Measurements from ENCODE around the gene PLCE1. TPM values are rescaled to one million over a fixed set of nuclear protein-coding genes. Genes with fewer than 3 reads are reported as not detected.
"Not testable (repeated sequence)": the region's sequence is repeated elsewhere in the genome, so short reads cannot be mapped to it uniquely, and the experiment has no call there.

The PLCE1 gene
- total RNA-seq, 1 donor from 2014 or later = not detected

- Mint-ChIP-seq H3K27ac (no peak overlapping the region), H3K4me3 (no peak overlapping the region), H3K36me3 (ENCODE audit: low read depth) (no peaks in the 10 kb centered on the region), H3K27me3 (ENCODE audit: insufficient read depth) (no peaks in the 10 kb centered on the region), H3K9me3 (no peaks in the 10 kb centered on the region), H3K4me1 (ENCODE audit: low read depth) (no peaks in the 10 kb centered on the region)
- DNase-seq (ENCODE audit: low spot score) = no peak
- intact Hi-C loops (cut with micrococcal nuclease) = no loop called here
Observed at GRCh38 chr10:93968540-93968945, 25.2 kb upstream of the PLCE1 start.

- intact Hi-C loops (cut with micrococcal nuclease); H3K36me3 Mint-ChIP-seq (ENCODE audit: low read depth); DNase-seq (ENCODE audit: low spot score); H3K27me3 Mint-ChIP-seq (ENCODE audit: insufficient read depth); H3K9me3 Mint-ChIP-seq; H3K4me1 Mint-ChIP-seq (ENCODE audit: low read depth); H3K4me3 Mint-ChIP-seq; H3K27ac Mint-ChIP-seq: not testable (repeated sequence)
Observed at GRCh38 chr10:93970433-93971010, 23.2 kb upstream of the PLCE1 start.

GRCh38 chr10:93973748-93974445, 19.8 kb upstream of the PLCE1 start:
- no peak overlapping the region for H3K4me3 Mint-ChIP-seq
- DNase-seq (ENCODE audit: low spot score) = no peak
- H3K9me3 Mint-ChIP-seq = no peaks in the 10 kb centered on the region
- H3K27me3 Mint-ChIP-seq (ENCODE audit: insufficient read depth) = no peaks in the 10 kb centered on the region
- no peak overlapping the region for H3K27ac Mint-ChIP-seq
- no peaks in the 10 kb centered on the region for H3K4me1 Mint-ChIP-seq (ENCODE audit: low read depth)
- H3K36me3 Mint-ChIP-seq (ENCODE audit: low read depth) = no peaks in the 10 kb centered on the region
- intact Hi-C loops (cut with micrococcal nuclease) = no loop called here

GRCh38 chr10:93977442-93977841, 16.3 kb upstream of the PLCE1 start:
- DNase-seq (ENCODE audit: low spot score) = no peak
- H3K27ac Mint-ChIP-seq = no peak overlapping the region
- no peak overlapping the region for H3K4me3 Mint-ChIP-seq
- H3K27me3 Mint-ChIP-seq (ENCODE audit: insufficient read depth) = peaks cover 2% of the 10 kb centered on the region
- intact Hi-C loops (cut with micrococcal nuclease) = no loop called here
- H3K4me1 Mint-ChIP-seq (ENCODE audit: low read depth) = no peaks in the 10 kb centered on the region
- no peaks in the 10 kb centered on the region for H3K36me3 Mint-ChIP-seq (ENCODE audit: low read depth)
- no peaks in the 10 kb centered on the region for H3K9me3 Mint-ChIP-seq

- intact Hi-C loops (cut with micrococcal nuclease) = no loop called here
- no peak for DNase-seq (ENCODE audit: low spot score)
- H3K27ac Mint-ChIP-seq = no peak overlapping the region
- no peaks in the 10 kb centered on the region for H3K36me3 Mint-ChIP-seq (ENCODE audit: low read depth)
- H3K9me3 Mint-ChIP-seq = no peaks in the 10 kb centered on the region
- no peak overlapping the region for H3K4me3 Mint-ChIP-seq
- H3K27me3 Mint-ChIP-seq (ENCODE audit: insufficient read depth) = peaks cover 4% of the 10 kb centered on the region
- no peaks in the 10 kb centered on the region for H3K4me1 Mint-ChIP-seq (ENCODE audit: low read depth)
Observed at GRCh38 chr10:93980486-93980885, 13.2 kb upstream of the PLCE1 start.

- DNase-seq (ENCODE audit: low spot score) = no peak
- no peaks in the 10 kb centered on the region for H3K36me3 Mint-ChIP-seq (ENCODE audit: low read depth)
- no peaks in the 10 kb centered on the region for H3K4me1 Mint-ChIP-seq (ENCODE audit: low read depth)
- H3K27me3 Mint-ChIP-seq (ENCODE audit: insufficient read depth) = peaks cover 56% of the 10 kb centered on the region
- H3K27ac Mint-ChIP-seq = no peak overlapping the region
- no peak overlapping the region for H3K4me3 Mint-ChIP-seq
- intact Hi-C loops (cut with micrococcal nuclease) = no loop called here
- no peaks in the 10 kb centered on the region for H3K9me3 Mint-ChIP-seq
Observed at GRCh38 chr10:93991114-93991513, 2.6 kb upstream of the PLCE1 start.

GRCh38 chr10:93991596-93992284, 2.0 kb upstream of the PLCE1 start:
- no peak for DNase-seq (ENCODE audit: low spot score)
- Mint-ChIP-seq H3K4me3 (no peak overlapping the region), H3K9me3 (no peaks in the 10 kb centered on the region), H3K27ac (no peak overlapping the region), H3K4me1 (ENCODE audit: low read depth) (no peaks in the 10 kb centered on the region), H3K27me3 (ENCODE audit: insufficient read depth) (peaks cover 60% of the 10 kb centered on the region), H3K36me3 (ENCODE audit: low read depth) (no peaks in the 10 kb centered on the region)
- intact Hi-C loops (cut with micrococcal nuclease) = no loop called here

- intact Hi-C loops (cut with micrococcal nuclease) = no loop called here
- Mint-ChIP-seq H3K9me3 (no peaks in the 10 kb centered on the region), H3K36me3 (ENCODE audit: low read depth) (no peaks in the 10 kb centered on the region), H3K4me3 (peak overlapping the region; percentile 53), H3K27ac (no peak overlapping the region), H3K4me1 (ENCODE audit: low read depth) (no peaks in the 10 kb centered on the region), H3K27me3 (ENCODE audit: insufficient read depth) (peaks cover 56% of the 10 kb centered on the region)
- no peak for DNase-seq (ENCODE audit: low spot score)
Observed at GRCh38 chr10:93992400-93993030, 1.2 kb upstream of the PLCE1 start.

GRCh38 chr10:93993414-93993781, 333 bp upstream of the PLCE1 start:
- intact Hi-C loops (cut with micrococcal nuclease) = no loop called here
- Mint-ChIP-seq H3K4me3 (peak overlapping the region; percentile 64), H3K36me3 (ENCODE audit: low read depth) (no peaks in the 10 kb centered on the region), H3K27ac (no peak overlapping the region), H3K4me1 (ENCODE audit: low read depth) (no peaks in the 10 kb centered on the region), H3K27me3 (ENCODE audit: insufficient read depth) (peaks cover 53% of the 10 kb centered on the region), H3K9me3 (no peaks in the 10 kb centered on the region)
- DNase-seq (ENCODE audit: low spot score) = no peak

- DNase-seq (ENCODE audit: low spot score) = no peak
- no peaks in the 10 kb centered on the region for H3K9me3 Mint-ChIP-seq
- no peaks in the 10 kb centered on the region for H3K36me3 Mint-ChIP-seq (ENCODE audit: low read depth)
- no peaks in the 10 kb centered on the region for H3K4me1 Mint-ChIP-seq (ENCODE audit: low read depth)
- intact Hi-C loops (cut with micrococcal nuclease) = no loop called here
- peak overlapping the region; percentile 57 for H3K4me3 Mint-ChIP-seq
- peaks cover 53% of the 10 kb centered on the region for H3K27me3 Mint-ChIP-seq (ENCODE audit: insufficient read depth)
- no peak overlapping the region for H3K27ac Mint-ChIP-seq
Observed at GRCh38 chr10:93994438-93994801, 689 bp downstream of the PLCE1 start.

- intact Hi-C loops (cut with micrococcal nuclease) = no loop called here
Observed at GRCh38 chr10:93995182-93995581, 1.5 kb downstream of the PLCE1 start.

GRCh38 chr10:93995598-93996271, 2.0 kb downstream of the PLCE1 start:
- Mint-ChIP-seq H3K9me3 (no peaks in the 10 kb centered on the region), H3K4me3 (no peak overlapping the region), H3K27ac (no peak overlapping the region)

More at GRCh38 chr10:93995182-93995581, 1.5 kb downstream of the PLCE1 start:
- H3K4me3 Mint-ChIP-seq = no peak overlapping the region
- H3K27ac Mint-ChIP-seq = no peak overlapping the region
- DNase-seq (ENCODE audit: low spot score) = no peak
- H3K36me3 Mint-ChIP-seq (ENCODE audit: low read depth) = no peaks in the 10 kb centered on the region
- H3K27me3 Mint-ChIP-seq (ENCODE audit: insufficient read depth) = peaks cover 53% of the 10 kb centered on the region
- H3K4me1 Mint-ChIP-seq (ENCODE audit: low read depth) = no peaks in the 10 kb centered on the region
- no peaks in the 10 kb centered on the region for H3K9me3 Mint-ChIP-seq

GRCh38 chr10:93996551-93996950, 2.8 kb downstream of the PLCE1 start:
- Mint-ChIP-seq H3K36me3 (ENCODE audit: low read depth) (no peaks in the 10 kb centered on the region), H3K27me3 (ENCODE audit: insufficient read depth) (peaks cover 45% of the 10 kb centered on the region), H3K27ac (no peak overlapping the region), H3K4me1 (ENCODE audit: low read depth) (no peaks in the 10 kb centered on the region), H3K4me3 (no peak overlapping the region), H3K9me3 (no peaks in the 10 kb centered on the region)
- intact Hi-C loops (cut with micrococcal nuclease) = no loop called here
- DNase-seq (ENCODE audit: low spot score) = no peak

More at GRCh38 chr10:93995598-93996271, 2.0 kb downstream of the PLCE1 start:
- intact Hi-C loops (cut with micrococcal nuclease) = no loop called here
- peaks cover 50% of the 10 kb centered on the region for H3K27me3 Mint-ChIP-seq (ENCODE audit: insufficient read depth)
- DNase-seq (ENCODE audit: low spot score) = no peak
- no peaks in the 10 kb centered on the region for H3K4me1 Mint-ChIP-seq (ENCODE audit: low read depth)
- no peaks in the 10 kb centered on the region for H3K36me3 Mint-ChIP-seq (ENCODE audit: low read depth)

All from activated T-helper 1 cell treated with anti-CD3 and anti-CD28 coated beads, Interleukin-12 subunit alpha, Interleukin-12 subunit beta, Interleukin-2, Interleukin-4 antibody, amounts not matched to agents 30 ng/mL and 10 ng/mL and 1 ng/mL, durations not matched to agents 14 hours and 24 hours and 36 hours (primary cell).